Hepatocyte (in vitro differentiated cells): Measurements from ENCODE around the gene ALDH1A2.

Source experiments
- CTCF ChIP-seq: fragments of 200-600 bp; sonication (generic); IDR thresholded peaks from 2 replicates; pipeline ENCODE4 v1.5.1; 2016; ENCODE audit warnings: antibody characterized with exemption, mild to moderate bottlenecking; ENCODE audit not compliant: poor library complexity
- EZH2phosphoT487 ChIP-seq: fragments of 200-600 bp; sonication (generic); IDR thresholded peaks from one replicate; pipeline ENCODE4 v1.6.1; 2018; ENCODE audit warnings: antibody characterized with exemption, mild to moderate bottlenecking, low read depth, moderate library complexity; ENCODE audit not compliant: unreplicated experiment, severe bottlenecking

- TF ChIP-seq CTCF (no peak), EZH2phosphoT487 (no peak)
Observed at GRCh38 chr15:58078591-58078990, 13.1 kb upstream of the ALDH1A2 start.
